NCI-H446 treated with DMSO at 0.1 percent for 48 hours (cell line): ENCODE measurements around the gene ACTN4.
A peak's percentile ranks its signal among the peaks of the same experiment; 100 is the strongest.

Source experiments
- DNase-seq: peaks from one replicate; lab custom pipeline; 2025; lab: John Stamatoyannopoulos, UW

ACTN4 gene

GRCh38 chr19:38678217-38678890 is 30.9 kb downstream of the ACTN4 start:
- no peak for DNase-seq

DNA sequence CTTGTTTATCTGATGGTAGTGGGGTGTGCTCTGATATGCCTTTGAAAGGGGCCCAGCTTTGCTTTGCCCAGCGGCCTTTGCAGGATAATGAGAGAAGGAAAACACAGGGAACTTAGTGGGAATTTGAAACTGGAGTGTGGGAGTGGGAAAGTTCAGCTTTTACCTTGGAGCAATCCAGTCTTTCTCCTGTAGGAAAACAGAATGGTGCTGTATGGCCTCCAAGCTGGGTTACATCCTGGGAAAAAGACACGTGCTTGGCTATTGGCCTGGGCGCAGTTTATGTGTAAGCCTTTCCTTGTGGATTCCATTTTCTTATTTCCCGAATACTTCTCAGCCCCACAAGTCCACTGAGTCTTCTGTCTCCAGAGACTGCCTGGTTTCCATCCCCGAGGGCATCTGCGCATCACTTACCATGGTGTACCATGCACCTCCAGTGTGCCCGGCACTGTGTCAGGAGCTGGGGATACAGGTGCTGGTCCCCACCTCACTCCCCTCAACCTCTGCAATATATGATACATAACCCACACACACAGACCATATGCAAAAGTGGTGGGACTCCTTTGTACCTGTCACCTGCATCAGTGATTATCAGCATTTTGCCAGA is 31.5 kb downstream of the ACTN4 start:
- no peak for DNase-seq

GRCh38 chr19:38679839-38680238 is 32.4 kb downstream of the ACTN4 start:
- DNase-seq, result no peak

DNA sequence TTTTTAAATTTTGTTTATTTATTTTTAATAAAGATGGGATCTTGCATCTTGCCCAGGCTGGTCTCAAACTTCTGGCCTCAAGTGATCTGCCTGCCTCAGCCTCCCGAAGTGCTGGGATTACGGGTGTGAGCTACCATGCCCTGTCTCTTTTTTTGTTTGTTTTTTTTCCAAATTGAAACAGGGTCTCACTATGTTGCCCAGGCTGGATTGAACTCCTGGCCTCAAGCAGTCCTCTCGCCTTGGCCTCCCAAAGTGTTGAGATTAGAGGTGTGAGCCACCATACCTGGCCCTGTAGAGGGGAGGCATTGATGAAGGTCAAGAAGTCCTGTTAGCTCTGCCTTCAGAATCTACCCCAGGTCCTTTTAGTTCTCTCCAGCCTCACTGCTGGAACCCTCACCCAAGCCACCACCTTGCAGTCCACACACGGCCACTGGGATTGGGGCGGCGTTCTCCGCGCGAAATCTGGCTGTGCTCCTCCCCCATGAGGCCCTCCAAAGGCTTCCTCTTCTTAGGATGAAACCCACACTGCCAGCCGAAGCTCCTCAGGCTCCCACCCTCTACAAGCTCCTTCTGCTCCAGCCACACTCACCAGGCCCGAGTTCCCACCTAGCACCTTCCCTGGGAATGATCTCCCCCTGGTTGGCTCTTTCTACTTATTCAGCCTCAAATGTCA is 34.9 kb downstream of the ACTN4 start:
- no peak for DNase-seq

GRCh38 chr19:38682872-38683392 is 35.5 kb downstream of the ACTN4 start:
- no peak for DNase-seq

DNA sequence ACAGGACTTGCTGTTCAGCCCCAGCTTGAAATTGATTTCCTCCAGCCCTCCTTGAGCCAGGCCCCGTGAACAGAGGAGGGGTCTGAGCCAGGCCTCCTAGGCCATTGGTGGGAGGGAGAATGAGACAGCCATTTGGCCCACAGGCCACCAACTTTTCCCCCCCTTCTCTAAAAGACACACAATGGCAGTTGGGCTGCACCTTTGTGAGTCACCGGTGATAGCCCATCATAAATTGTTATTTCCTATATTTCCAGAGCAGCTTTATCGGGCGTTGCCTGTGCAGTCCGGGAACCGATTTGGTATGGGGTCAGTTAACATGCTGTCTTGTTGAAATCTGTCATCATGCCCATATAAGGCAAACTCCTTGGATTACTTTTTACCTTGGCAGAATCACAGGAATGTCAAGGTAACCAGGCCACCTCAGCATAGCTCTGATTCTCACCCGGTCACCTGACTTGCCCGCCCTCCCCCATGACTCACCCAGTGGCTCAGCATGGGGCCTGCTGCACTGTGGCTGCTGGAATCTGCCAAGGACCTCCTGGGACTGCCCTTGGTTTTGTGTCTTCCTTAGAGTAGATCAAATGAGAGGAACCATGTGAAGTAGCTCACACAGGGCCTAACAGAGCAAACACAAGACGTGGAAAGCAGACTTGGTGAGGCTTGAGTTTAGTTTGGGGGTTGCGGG is 36.1 kb downstream of the ACTN4 start:
- no peak for DNase-seq

DNA sequence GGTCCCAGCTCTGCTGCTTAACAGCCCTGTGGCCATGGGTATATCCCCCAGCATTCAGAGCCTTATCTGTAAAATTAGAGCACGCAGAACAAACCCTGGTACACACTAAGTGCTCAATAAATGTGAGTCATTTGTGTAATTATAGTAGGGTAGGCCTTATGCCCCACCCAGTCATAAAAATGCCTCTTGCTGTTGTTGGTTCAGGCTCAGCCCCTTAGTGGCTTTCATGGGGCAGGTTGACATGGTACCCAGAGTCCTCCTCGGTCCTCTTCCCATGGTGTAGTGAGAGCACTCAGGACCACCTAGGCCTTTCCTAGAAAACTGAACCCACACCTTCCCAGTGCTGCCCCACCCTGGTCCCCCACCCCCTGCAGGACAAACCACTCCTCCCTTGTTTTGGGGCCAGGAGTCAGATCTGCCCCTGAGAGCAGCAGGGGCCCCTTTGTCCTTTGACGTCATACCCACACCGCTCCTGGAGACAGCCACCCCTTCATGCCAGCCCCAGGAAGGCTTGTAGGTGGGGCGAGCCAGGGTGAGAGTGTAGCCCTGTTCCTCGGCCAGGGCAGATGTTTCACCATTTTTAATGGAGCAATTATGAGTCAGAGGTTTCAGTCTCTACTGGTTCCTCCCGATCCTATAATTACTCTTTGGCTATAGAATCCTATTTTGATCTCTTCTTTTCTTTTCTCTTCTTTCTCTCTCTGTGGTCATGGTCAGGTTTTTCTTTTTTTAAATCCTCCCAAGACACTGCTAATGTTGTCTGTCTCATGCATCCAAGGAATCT is 36.8 kb downstream of the ACTN4 start:
- peak; percentile 57 for DNase-seq

DNA sequence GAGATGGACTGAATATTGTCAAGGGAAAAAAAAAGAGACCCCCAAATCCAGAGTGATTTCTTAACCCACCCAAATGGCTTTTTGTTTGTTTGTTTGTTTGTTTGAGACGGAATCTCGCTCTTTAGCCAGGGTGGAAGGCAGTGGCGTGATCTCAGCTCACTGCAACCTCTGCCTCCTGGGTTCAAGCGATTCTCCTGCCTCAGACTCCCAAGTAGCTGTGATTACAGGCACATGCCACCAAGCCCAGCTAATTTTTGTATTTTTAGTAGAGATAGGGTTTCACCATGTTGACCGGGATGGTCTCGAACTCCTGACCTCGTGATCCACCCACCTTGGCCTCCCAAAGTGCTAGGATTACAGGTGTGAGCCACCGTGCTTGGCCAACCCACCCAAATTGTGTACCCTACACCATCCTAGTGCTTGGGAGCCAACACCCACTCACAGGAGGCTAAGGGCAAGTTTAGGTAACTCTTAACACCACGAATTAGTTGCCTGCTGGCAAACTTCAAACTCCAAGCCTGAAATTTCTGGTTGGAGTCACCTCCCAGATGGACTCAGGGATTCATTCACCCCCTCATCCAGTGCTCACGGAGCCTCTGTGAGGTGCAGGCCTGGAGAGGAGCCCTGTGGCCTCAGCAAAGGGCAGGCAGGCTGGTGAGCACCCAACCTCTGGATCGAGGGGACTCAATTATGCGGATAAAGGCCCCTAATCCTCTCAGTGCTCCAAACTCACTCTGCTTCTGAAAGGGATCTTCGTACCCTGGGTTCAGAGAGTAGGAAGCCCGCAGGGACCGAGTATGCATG is 37.6 kb downstream of the ACTN4 start:
- no peak for DNase-seq

DNA sequence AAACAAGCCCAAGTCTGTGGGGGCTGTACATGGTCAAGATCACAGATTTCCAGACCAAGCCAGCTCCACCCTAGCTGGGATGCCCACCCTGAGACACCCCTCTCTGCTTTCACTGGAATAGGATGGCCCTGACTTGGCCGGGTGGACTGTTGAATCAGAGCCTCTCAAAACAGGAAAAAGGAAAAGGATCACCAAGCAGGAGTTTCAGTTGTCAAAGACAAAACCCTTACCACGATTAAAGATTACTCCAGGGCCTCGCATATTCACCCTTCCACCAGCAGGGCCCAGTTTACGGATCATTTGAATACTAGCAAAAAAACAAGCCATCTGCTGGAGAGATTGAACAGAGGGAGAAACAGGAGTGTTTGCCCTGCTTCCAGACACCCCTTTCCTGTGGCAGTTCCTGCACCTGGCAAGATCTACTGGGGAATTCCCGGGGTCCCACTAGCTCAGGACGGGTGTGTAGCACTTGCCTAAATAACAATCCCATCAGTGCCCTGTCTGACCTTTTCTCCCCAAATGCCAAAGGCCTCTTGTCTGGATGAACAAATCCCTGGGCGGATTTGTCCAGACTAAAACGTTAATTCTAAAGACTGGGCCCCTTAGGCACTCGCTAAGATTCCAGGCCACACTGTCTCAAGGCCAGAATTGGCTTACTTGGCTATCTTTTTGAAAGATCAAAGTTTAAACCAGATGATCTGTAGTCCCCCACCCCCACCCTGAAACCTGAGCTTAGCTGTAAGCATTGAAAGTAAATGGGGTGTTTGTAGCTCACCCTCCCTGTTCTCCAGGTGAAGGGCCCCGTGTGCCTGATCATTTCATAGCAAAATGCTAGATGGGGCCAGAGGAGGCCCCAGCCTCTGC is 38.4 kb downstream of the ACTN4 start:
- peak; percentile 44 for DNase-seq

- DNase-seq, result no peak
These were observed 39.1 kb downstream of the ACTN4 start for GRCh38 chr19:38686530-38686888.

DNA sequence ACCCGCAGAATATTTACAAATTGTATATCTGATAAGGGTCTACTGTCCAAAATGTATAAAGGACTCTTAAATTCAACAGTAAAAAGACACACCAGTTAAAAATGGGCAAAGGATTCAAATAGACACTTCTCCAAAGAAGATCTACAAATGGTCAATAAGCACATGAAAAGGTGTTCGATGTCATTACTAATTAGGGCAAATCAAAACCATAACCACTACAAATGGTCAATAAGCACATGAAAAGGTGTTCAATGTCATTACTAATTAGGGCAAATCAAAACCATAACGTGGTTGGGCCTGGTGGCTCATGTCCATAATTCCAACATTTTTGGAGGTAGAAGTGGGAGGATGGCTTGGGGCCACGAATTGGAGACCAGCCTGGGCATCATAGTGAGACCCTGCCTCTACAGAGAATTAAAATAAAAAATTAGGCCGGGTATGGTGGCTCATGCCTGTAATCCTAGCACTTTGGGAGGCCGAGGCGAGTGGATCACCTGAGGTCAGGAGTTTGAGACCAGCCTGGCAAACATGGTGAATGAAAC is 40.5 kb downstream of the ACTN4 start:
- DNase-seq, result no peak

GRCh38 chr19:38690146-38690545 is 42.7 kb downstream of the ACTN4 start:
- DNase-seq, result no peak

DNA sequence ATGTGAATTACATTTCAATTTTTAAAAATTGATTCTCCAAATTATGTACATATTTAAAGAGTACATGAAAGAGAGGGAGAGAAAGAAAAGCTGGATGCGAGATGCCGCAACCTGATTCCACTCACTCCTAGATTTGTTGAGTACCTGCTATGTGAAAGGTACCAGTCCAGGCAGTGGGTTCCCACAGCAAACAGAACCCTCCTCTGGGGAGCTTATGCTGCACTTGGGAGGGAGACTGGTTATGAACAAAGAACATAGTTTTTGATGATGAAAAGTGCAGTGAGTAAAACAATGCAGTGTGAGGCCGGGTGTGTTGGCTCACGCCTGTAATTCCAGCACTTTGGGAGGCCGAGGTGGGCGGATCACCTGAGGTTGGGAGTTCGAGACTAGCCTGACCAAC is 43.4 kb downstream of the ACTN4 start:
- DNase-seq, result no peak

GRCh38 chr19:38691938-38692457 is 44.5 kb downstream of the ACTN4 start:
- no peak for DNase-seq

- DNase-seq, result no peak
These were observed 45.3 kb downstream of the ACTN4 start for GRCh38 chr19:38692458-38693379.

DNA sequence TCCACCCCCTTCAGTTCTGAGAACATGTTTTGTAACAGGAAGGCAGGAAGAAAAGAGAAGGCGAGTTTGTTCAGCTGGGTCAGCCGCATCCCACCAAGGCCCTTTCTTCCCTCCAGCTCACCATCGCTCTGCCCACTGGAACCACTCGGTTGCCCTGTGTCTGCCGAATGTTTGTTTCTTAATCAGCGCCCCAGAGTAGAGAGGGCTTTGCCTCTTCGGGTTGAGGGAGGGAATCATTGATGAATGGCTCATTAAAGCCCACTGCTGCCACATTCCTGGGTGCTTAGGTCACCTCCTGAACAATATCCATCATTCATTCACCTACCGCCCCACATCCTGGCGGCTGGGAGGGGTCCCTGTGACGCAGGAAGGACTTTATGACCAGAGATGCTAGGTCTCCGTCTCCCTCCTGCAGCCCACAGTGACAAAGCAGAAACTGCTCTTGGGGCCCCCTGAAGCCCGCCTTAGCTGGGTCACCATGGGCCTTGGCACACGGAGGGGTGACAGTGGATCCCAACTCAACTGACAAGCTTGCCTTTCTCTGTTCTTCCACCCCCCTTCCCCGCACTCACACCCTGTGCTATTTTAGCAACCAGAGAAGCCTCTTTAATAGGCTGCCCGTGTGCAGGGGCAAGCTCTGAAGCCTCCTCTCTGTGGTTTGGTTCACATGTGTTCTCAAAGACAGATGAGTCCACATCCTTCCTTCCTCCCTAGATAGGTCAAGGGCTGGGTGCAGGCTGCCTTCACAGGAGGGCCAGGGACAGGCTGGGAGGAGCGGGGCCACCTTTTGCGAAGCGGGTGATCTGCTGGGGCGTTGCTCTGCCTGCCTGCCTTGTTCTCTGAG is 46.2 kb downstream of the ACTN4 start:
- no peak for DNase-seq

- DNase-seq, result no peak
These were observed 47.9 kb downstream of the ACTN4 start for GRCh38 chr19:38695317-38695683.
